Stimulated activated CD4-positive, alpha-beta T cell treated with anti-CD3 and anti-CD28 coated beads, Interleukin-15, amount 100 ng/mL, for 1 hour (primary cell): Measurements from ENCODE around the gene AVPR2.

ENCODE experiments used
- DNase-seq, 2 donors: peaks; one replicate each; pipeline ENCODE4 v3.0.0-alpha.2; 2020; ENCODE audit warnings: low read depth in 1 of 2, low spot score in 1 of 2

AVPR2 gene

GRCh38 chrX:153870791-153871360 lies 33.6 kb upstream of the AVPR2 start:
- DNase-seq, result no peak

- DNase-seq, result no peak
Measured at GRCh38 chrX:153871451-153871850, 33.0 kb upstream of the AVPR2 start.

- DNase-seq, result no peak
Measured at GRCh38 chrX:153871946-153872878, 32.3 kb upstream of the AVPR2 start.

GRCh38 chrX:153873282-153874084 lies 31.0 kb upstream of the AVPR2 start:
- no peak for DNase-seq

GRCh38 chrX:153874085-153874365 lies 30.4 kb upstream of the AVPR2 start:
- no peak for DNase-seq

- DNase-seq, result no peak
Measured at GRCh38 chrX:153874366-153875125, 29.9 kb upstream of the AVPR2 start.

GRCh38 chrX:153875391-153876111 lies 28.9 kb upstream of the AVPR2 start:
- DNase-seq, result peak; percentile 40 to 56

GRCh38 chrX:153876112-153876491 lies 28.4 kb upstream of the AVPR2 start:
- no peak for DNase-seq

- no peak for DNase-seq
Measured at GRCh38 chrX:153877571-153878261, 26.8 kb upstream of the AVPR2 start.

- DNase-seq, result no peak
Measured at GRCh38 chrX:153878345-153878744, 26.1 kb upstream of the AVPR2 start.

- no peak for DNase-seq
Measured at GRCh38 chrX:153878969-153879653, 25.4 kb upstream of the AVPR2 start.

- DNase-seq, result no peak
Measured at GRCh38 chrX:153879741-153880439, 24.6 kb upstream of the AVPR2 start.

- DNase-seq, result no peak
Measured at GRCh38 chrX:153880440-153880815, 24.0 kb upstream of the AVPR2 start.

- DNase-seq, result no peak
Measured at GRCh38 chrX:153881281-153881680, 23.2 kb upstream of the AVPR2 start.

- no peak for DNase-seq
Measured at GRCh38 chrX:153882086-153882498, 22.4 kb upstream of the AVPR2 start.

GRCh38 chrX:153882557-153882956 lies 21.9 kb upstream of the AVPR2 start:
- no peak for DNase-seq

GRCh38 chrX:153883163-153883843 lies 21.2 kb upstream of the AVPR2 start:
- DNase-seq, result no peak

- DNase-seq, result no peak
Measured at GRCh38 chrX:153884136-153884535, 20.3 kb upstream of the AVPR2 start.
